Measurements from ENCODE around the gene GALNT16. TPM values are rescaled to one million over a fixed set of nuclear protein-coding genes. Genes with fewer than 3 reads are reported as not detected.

The GALNT16 gene
- total RNA-seq, 1 donor from 2014 or later, result 1.1 TPM

GRCh38 chr14:69404883-69405282 is 144.9 kb downstream of the GALNT16 start:
- no peak for DNase-seq (ENCODE audit: low read depth)

GRCh38 chr14:69405762-69406161 is 145.8 kb downstream of the GALNT16 start:
- no peak for DNase-seq (ENCODE audit: low read depth)

Other genes starting within 250 kb of the GALNT16 start
- gene DCAF5, start 107.0 kb upstream of the GALNT16 start, total RNA-seq, result 12.2 and 30.8 TPM in 2 replicates
- 24.7 and 37.4 TPM in 2 replicates for gene EXD2, start 68.7 kb upstream of the GALNT16 start, total RNA-seq
- 65.0 and 150 TPM in 2 replicates for gene ERH, start 138.1 kb downstream of the GALNT16 start, total RNA-seq
- 151 and 173 TPM in 2 replicates for gene SLC39A9, start 138.5 kb downstream of the GALNT16 start, total RNA-seq
- gene PLEKHD1, start 224.6 kb downstream of the GALNT16 start, total RNA-seq, result 0.10 TPM in 1 of 2 replicates, not detected in the other